WTC11 (cell line): ENCODE results near the gene CDS1. TPM values are rescaled to one million over a fixed set of nuclear protein-coding genes. Genes with fewer than 3 reads are reported as not detected.

Experiments used
- ATAC-seq: fragments of 200-7000 bp; cut with Tn5 transposase; 2 replicates; pipeline ENCODE4 v1.10.0; 2021; ENCODE audit warnings: mild to moderate bottlenecking, moderate library complexity
- Bru-seq: library from RNA; stranded (reverse); fragments of 400-500 nt; gene quantifications from one replicate; lab custom pipeline; 2021; lab: Mats Ljungman, UMichigan
- CTCF ChIA-PET: fragments of 300-600 bp; sonication (Branson Sonifier 250); formaldehyde crosslinking; loops from one replicate; lab custom pipeline; 2021; ENCODE audit warnings: antibody characterized with exemption; lab: Charles Lee
- POLR2A ChIA-PET: fragments of 350-600 bp; sonication (Branson Sonifier 250); formaldehyde crosslinking; loops from one replicate; lab custom pipeline; 2021; ENCODE audit warnings: antibody characterized with exemption; lab: Charles Lee
- DNase-seq: peaks from one replicate; pipeline ENCODE4 v3.0.0; 2021; ENCODE audit warnings: low spot score
- H3K27ac Mint-ChIP-seq: 2 replicates; pipeline ENCODE4 v1.8.0; 2021; ENCODE audit warnings: mixed read lengths
- H3K27me3 Mint-ChIP-seq: 2 replicates; pipeline ENCODE4 v1.8.0; 2021; ENCODE audit warnings: low read depth, mild to moderate bottlenecking, moderate library complexity, mixed read lengths
- H3K36me3 Mint-ChIP-seq: 2 replicates; pipeline ENCODE4 v1.8.0; 2021; ENCODE audit warnings: mixed read lengths
- H3K4me1 Mint-ChIP-seq: 2 replicates; pipeline ENCODE4 v1.8.0; 2022; ENCODE audit warnings: mixed read lengths
- H3K4me3 Mint-ChIP-seq: 2 replicates; pipeline ENCODE4 v1.8.0; 2021; ENCODE audit warnings: mild to moderate bottlenecking, moderate library complexity, mixed read lengths
- H3K9me3 Mint-ChIP-seq: 2 replicates; pipeline ENCODE4 v1.8.0; 2021; ENCODE audit warnings: mixed read lengths
- ATF1 ChIP-seq: sonication (generic); formaldehyde crosslinking; IDR thresholded peaks from 2 replicates; pipeline ENCODE4 v1.8.1; 2023; ENCODE audit warnings: mild to moderate bottlenecking, moderate library complexity, missing genetic modification reagents
- ELF4 ChIP-seq: sonication (generic); formaldehyde crosslinking; IDR thresholded peaks from 2 replicates; pipeline ENCODE4 v1.8.1; 2022; ENCODE audit warnings: low read depth, mild to moderate bottlenecking, moderate library complexity, missing genetic modification reagents
- EMX1 ChIP-seq: fragments of 250-450 bp; sonication (Bioruptor Pico); IDR thresholded peaks from 2 replicates; pipeline ENCODE4 v1.8.0; 2021; ENCODE audit warnings: mild to moderate bottlenecking
- FOXJ3 ChIP-seq: sonication (generic); formaldehyde crosslinking; IDR thresholded peaks from 2 replicates; pipeline ENCODE4 v1.9.0; 2021; ENCODE audit warnings: missing genetic modification reagents, mild to moderate bottlenecking, borderline replicate concordance
- FOXK1 ChIP-seq: sonication (generic); formaldehyde crosslinking; IDR thresholded peaks from 2 replicates; pipeline ENCODE4 v1.8.0; 2022; ENCODE audit warnings: mild to moderate bottlenecking, moderate library complexity, missing genetic modification reagents
- FOXP4 ChIP-seq: sonication (generic); formaldehyde crosslinking; IDR thresholded peaks from 2 replicates; pipeline ENCODE4 v1.8.0; 2022; ENCODE audit warnings: mild to moderate bottlenecking, missing genetic modification reagents
- GABPB1 ChIP-seq: sonication (generic); formaldehyde crosslinking; IDR thresholded peaks from 2 replicates; pipeline ENCODE4 v1.8.1; 2023; ENCODE audit warnings: mild to moderate bottlenecking, missing genetic modification reagents
- GRHL2 ChIP-seq: fragments of 250-450 bp; sonication (Bioruptor Pico); IDR thresholded peaks from 2 replicates; pipeline ENCODE4 v1.8.0; 2022; ENCODE audit warnings: mild to moderate bottlenecking, moderate library complexity; ENCODE audit not compliant: insufficient replicate concordance, severe bottlenecking
- HMGA2 ChIP-seq: fragments of 250-450 bp; sonication (Bioruptor Pico); IDR thresholded peaks from 2 replicates; pipeline ENCODE4 v1.4.0; 2021; ENCODE audit warnings: mild to moderate bottlenecking, moderate library complexity
- HMGXB4 ChIP-seq: sonication (generic); formaldehyde crosslinking; IDR thresholded peaks from 2 replicates; pipeline ENCODE4 v1.8.1; 2023; ENCODE audit warnings: mild to moderate bottlenecking, moderate library complexity, missing genetic modification reagents
- IRF2 ChIP-seq: sonication (generic); formaldehyde crosslinking; IDR thresholded peaks from 2 replicates; pipeline ENCODE4 v1.8.0; 2022; ENCODE audit warnings: low read depth, missing genetic modification reagents, borderline replicate concordance
- JUN ChIP-seq: sonication (generic); formaldehyde crosslinking; IDR thresholded peaks from 2 replicates; pipeline ENCODE4 v1.8.0; 2023; ENCODE audit warnings: mild to moderate bottlenecking, missing genetic modification reagents
- MXD4 ChIP-seq: fragments of 250-450 bp; sonication (Bioruptor Pico); IDR thresholded peaks from 2 replicates; pipeline ENCODE4 v1.8.0; 2021; ENCODE audit warnings: mild to moderate bottlenecking, moderate library complexity, borderline replicate concordance
- NFATC4 ChIP-seq: fragments of 250-450 bp; sonication (Bioruptor Pico); IDR thresholded peaks from 2 replicates; pipeline ENCODE4 v1.9.0; 2021; ENCODE audit warnings: mild to moderate bottlenecking
- NR2C2 ChIP-seq: sonication (generic); formaldehyde crosslinking; IDR thresholded peaks from 2 replicates; pipeline ENCODE4 v1.8.0; 2022; ENCODE audit warnings: mild to moderate bottlenecking, missing genetic modification reagents
- SOX15 ChIP-seq: fragments of 250-450 bp; sonication (Bioruptor Pico); IDR thresholded peaks from 2 replicates; pipeline ENCODE4 v1.9.0; 2021; ENCODE audit warnings: mild to moderate bottlenecking
- SP1 ChIP-seq: sonication (generic); formaldehyde crosslinking; conservative IDR thresholded peaks from 2 replicates; pipeline ENCODE4 v1.8.1; 2022; ENCODE audit warnings: missing genetic modification reagents
- TEAD4 ChIP-seq: sonication (generic); formaldehyde crosslinking; IDR thresholded peaks from 2 replicates; pipeline ENCODE4 v1.8.0; 2022; ENCODE audit warnings: mild to moderate bottlenecking, missing genetic modification reagents
- ZNF138 ChIP-seq: sonication (generic); formaldehyde crosslinking; conservative IDR thresholded peaks from 2 replicates; pipeline ENCODE4 v1.8.1; 2022; ENCODE audit warnings: mild to moderate bottlenecking, moderate library complexity, missing genetic modification reagents
- ZNF396 ChIP-seq: fragments of 250-450 bp; sonication (Bioruptor Pico); IDR thresholded peaks from 2 replicates; pipeline ENCODE4 v1.8.0; 2021; ENCODE audit warnings: mild to moderate bottlenecking, moderate library complexity, borderline replicate concordance
- ZNF671 ChIP-seq: fragments of 250-450 bp; sonication (Bioruptor Pico); IDR thresholded peaks from 2 replicates; pipeline ENCODE4 v1.8.0; 2021; ENCODE audit warnings: mild to moderate bottlenecking
- long read RNA-seq, 3 experiments: library from RNA in 1 of 3; library from capped mRNA in 1 of 3; library from polyadenylated mRNA in 1 of 3; unstranded in 2 of 3; stranded (forward) in 1 of 3; transcript quantifications; one replicate each; pipeline ENCODE4 v2.0.0, GENCODE V29; 2021
- total RNA-seq: library from RNA; stranded (reverse); gene quantifications from 3 replicates; pipeline ENCODE4 v1.2.3, GENCODE V29; 2021
- TF ChIP-seq, protein P1 (sequence below): sonication (generic); formaldehyde crosslinking; IDR thresholded peaks from 2 replicates; pipeline ENCODE4 v1.8.0; 2023; ENCODE audit warnings: missing genetic modification reagents
- TF ChIP-seq, protein P2 (sequence below): sonication (generic); formaldehyde crosslinking; IDR thresholded peaks from 2 replicates; pipeline ENCODE4 v1.8.1; 2022; ENCODE audit warnings: missing genetic modification reagents, borderline replicate concordance
- TF ChIP-seq, protein P3 (sequence below): fragments of 250-450 bp; sonication (Bioruptor Pico); IDR thresholded peaks from 2 replicates; pipeline ENCODE4 v1.9.0; 2021; ENCODE audit warnings: moderate library complexity, mild to moderate bottlenecking, inconsistent platforms, borderline replicate concordance
- TF ChIP-seq, protein P4 (sequence below): fragments of 250-450 bp; sonication (Bioruptor Pico); IDR thresholded peaks from 2 replicates; pipeline ENCODE4 v1.9.0; 2021; ENCODE audit warnings: mild to moderate bottlenecking

The CDS1 gene
- total RNA-seq (17.4 to 18.3 TPM (median 18.2 TPM) in 3 replicates), Bru-seq, nascent RNA (percentile 88 among the genes with signal in this experiment)
- long read RNA-seq, experiment 1, full-length matches to known transcripts = 78 of 104 reads
- long read RNA-seq, experiment 1, partial matches to known transcripts = 4 of 104 reads
- long read RNA-seq, experiment 1, other reads (novel, unspliced or antisense) = 22 of 104 reads
- long read RNA-seq, experiment 2, full-length matches to known transcripts = 13 of 43 reads
- long read RNA-seq, experiment 2, partial matches to known transcripts = 7 of 43 reads
- long read RNA-seq, experiment 2, other reads (novel, unspliced or antisense) = 23 of 43 reads
- long read RNA-seq, experiment 3 = 0 reads

- Mint-ChIP-seq H3K4me1 (peaks cover 69% of the 10 kb centered on the region), H3K9me3 (peaks cover 23% of the 10 kb centered on the region), H3K27me3 (peaks cover 16% of the 10 kb centered on the region), H3K27ac (peak within 1 kb of the TSS; percentile 82), H3K4me3 (peak within 1 kb of the TSS; percentile 91), H3K36me3 (peaks cover 24% of the 10 kb centered on the region)
- POLR2A ChIA-PET = interaction anchor here (0.9 to 4.1 kb wide), 9 partner anchors 11 to 383 kb away, joined by 3 to 31 read pairs (median 6); no protein-coding TSS in a partner anchor
- DNase-seq (peak; percentile 54), ATAC-seq (peak; percentile 27)
- CTCF ChIA-PET = interaction anchor here (0.9 to 1.0 kb wide), 3 partner anchors 11 to 56 kb away, joined by 3 read pairs; no protein-coding TSS in a partner anchor
- TF ChIP-seq, protein P1, sequence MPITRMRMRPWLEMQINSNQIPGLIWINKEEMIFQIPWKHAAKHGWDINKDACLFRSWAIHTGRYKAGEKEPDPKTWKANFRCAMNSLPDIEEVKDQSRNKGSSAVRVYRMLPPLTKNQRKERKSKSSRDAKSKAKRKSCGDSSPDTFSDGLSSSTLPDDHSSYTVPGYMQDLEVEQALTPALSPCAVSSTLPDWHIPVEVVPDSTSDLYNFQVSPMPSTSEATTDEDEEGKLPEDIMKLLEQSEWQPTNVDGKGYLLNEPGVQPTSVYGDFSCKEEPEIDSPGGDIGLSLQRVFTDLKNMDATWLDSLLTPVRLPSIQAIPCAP = no peak
- peak; percentile 86 for TF ChIP-seq HMGXB4 (CRISPR knock-in tag)
- no peak for TF ChIP-seq GRHL2 (CRISPR knock-in tag)
- no peak for TF ChIP-seq GABPB1 (CRISPR knock-in tag)
- no peak for TF ChIP-seq SOX15 (CRISPR knock-in tag)
- no peak for TF ChIP-seq ATF1 (CRISPR knock-in tag)
- TF ChIP-seq IRF2 = no peak
- no peak for TF ChIP-seq EMX1
- TF ChIP-seq ELF4 (CRISPR knock-in tag) = 0 out of 2 replicates have a peak, but pooled peaks have one; percentile 34
- TF ChIP-seq ZNF396 = no peak
- TF ChIP-seq FOXP4 (CRISPR knock-in tag) = no peak
- TF ChIP-seq, protein P2, sequence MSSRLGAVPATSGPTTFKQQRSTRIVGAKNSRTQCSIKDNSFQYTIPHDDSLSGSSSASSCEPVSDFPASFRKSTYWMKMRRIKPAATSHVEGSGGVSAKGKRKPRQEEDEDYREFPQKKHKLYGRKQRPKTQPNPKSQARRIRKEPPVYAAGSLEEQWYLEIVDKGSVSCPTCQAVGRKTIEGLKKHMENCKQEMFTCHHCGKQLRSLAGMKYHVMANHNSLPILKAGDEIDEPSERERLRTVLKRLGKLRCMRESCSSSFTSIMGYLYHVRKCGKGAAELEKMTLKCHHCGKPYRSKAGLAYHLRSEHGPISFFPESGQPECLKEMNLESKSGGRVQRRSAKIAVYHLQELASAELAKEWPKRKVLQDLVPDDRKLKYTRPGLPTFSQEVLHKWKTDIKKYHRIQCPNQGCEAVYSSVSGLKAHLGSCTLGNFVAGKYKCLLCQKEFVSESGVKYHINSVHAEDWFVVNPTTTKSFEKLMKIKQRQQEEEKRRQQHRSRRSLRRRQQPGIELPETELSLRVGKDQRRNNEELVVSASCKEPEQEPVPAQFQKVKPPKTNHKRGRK (CRISPR knock-in tag) = no peak
- TF ChIP-seq ZNF671 (CRISPR knock-in tag) = no peak
- TF ChIP-seq JUN (CRISPR knock-in tag) = peak; percentile 22; the same call in 1 of the 2 replicates
- TF ChIP-seq NFATC4 (CRISPR knock-in tag) = no peak
- TF ChIP-seq FOXJ3 (CRISPR knock-in tag) = no peak
- no peak for TF ChIP-seq MXD4 (CRISPR knock-in tag)
- TF ChIP-seq, protein P3, sequence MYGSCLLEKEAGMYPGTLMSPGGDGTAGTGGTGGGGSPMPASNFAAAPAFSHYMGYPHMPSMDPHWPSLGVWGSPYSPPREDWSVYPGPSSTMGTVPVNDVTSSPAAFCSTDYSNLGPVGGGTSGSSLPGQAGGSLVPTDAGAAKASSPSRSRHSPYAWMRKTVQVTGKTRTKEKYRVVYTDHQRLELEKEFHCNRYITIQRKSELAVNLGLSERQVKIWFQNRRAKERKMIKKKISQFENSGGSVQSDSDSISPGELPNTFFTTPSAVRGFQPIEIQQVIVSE = no peak
- no peak for TF ChIP-seq HMGA2 (CRISPR knock-in tag)
- TF ChIP-seq ZNF138 = no peak
- no peak for TF ChIP-seq FOXK1 (CRISPR knock-in tag)
- no peak for TF ChIP-seq NR2C2 (CRISPR knock-in tag)
- TF ChIP-seq, protein P4, sequence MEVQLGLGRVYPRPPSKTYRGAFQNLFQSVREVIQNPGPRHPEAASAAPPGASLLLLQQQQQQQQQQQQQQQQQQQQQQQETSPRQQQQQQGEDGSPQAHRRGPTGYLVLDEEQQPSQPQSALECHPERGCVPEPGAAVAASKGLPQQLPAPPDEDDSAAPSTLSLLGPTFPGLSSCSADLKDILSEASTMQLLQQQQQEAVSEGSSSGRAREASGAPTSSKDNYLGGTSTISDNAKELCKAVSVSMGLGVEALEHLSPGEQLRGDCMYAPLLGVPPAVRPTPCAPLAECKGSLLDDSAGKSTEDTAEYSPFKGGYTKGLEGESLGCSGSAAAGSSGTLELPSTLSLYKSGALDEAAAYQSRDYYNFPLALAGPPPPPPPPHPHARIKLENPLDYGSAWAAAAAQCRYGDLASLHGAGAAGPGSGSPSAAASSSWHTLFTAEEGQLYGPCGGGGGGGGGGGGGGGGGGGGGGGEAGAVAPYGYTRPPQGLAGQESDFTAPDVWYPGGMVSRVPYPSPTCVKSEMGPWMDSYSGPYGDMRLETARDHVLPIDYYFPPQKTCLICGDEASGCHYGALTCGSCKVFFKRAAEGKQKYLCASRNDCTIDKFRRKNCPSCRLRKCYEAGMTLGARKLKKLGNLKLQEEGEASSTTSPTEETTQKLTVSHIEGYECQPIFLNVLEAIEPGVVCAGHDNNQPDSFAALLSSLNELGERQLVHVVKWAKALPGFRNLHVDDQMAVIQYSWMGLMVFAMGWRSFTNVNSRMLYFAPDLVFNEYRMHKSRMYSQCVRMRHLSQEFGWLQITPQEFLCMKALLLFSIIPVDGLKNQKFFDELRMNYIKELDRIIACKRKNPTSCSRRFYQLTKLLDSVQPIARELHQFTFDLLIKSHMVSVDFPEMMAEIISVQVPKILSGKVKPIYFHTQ (CRISPR knock-in tag) = no peak
- TF ChIP-seq TEAD4 (CRISPR knock-in tag) = no peak
- TF ChIP-seq SP1 (CRISPR knock-in tag) = no peak
Measured at GRCh38 chr4:84582988-84583875, at the start of gene CDS1. Gene CDS1 (plus strand): TSS chr4:84583127. CDS start chr4:84583402, 275 bp downstream.
